ENCODE results near the gene CYP51A1. TPM values are rescaled to one million over a fixed set of nuclear protein-coding genes. Genes with fewer than 3 reads are reported as not detected.
"Not testable (repeated sequence)": the region's sequence is repeated elsewhere in the genome, so short reads cannot be mapped to it uniquely, and the experiment has no call there.

Gene CYP51A1
- total RNA-seq, 1 donor from 2014 or later: 175 TPM

DNA sequence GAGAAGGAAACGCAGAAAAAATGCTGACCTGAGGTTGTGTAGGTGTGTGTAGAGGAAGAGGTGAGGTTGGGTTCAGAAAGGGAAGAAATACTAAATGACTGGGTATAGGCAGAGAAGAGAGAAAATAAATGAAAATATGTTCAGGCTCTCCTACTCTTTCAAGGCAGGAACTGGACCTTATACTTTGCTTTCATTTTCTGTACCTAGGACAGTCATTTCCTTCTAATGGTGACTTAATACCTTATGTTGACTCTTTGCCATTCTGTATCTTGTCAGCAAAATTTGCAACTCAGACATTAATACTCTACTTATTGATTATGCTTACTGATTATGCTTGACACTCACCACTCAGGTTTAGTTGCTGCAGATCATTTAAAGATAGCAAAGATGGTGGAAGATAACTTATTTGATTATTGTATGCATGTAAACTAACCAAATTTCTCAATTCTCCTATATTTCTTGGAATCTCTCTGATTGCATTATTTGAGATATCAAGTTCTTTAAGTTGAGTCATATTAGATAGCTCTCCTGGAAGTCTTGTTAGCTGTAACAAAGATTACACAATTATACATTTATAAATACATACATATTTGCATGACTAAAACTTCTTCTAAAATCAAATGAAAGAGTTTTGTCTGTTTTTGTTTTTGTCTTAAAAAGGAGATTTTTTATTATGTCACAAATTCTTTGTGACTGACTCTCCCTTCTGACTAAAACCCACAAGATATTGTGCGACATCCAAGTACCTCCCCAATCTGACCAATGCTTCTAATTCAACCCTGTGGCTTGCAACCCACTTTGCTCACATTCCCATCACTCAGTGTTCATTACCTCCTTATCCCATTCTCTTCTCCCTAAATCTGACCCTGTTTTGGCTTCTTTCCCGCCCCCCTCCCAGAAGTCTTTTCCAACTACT is 24.6 kb upstream of the CYP51A1 start:
- TF ChIP-seq CTCF (IDR thresholded peaks at IDR 0.05): no peak
- Histone ChIP-seq H3K36me3 (no peaks in the 10 kb centered on the region), H3K27me3 (no peaks in the 10 kb centered on the region), H3K9me3 (no peaks in the 10 kb centered on the region), H3K4me1 (no peaks in the 10 kb centered on the region), H3K27ac (no peak overlapping the region), H3K4me3 (no peak overlapping the region)
- ATAC-seq (no peak), DNase-seq (no peak)
- intact Hi-C loops (cut with DNase I): no loop called here

- intact Hi-C loops (cut with DNase I): no loop called here
- H3K4me1 ChIP-seq: no peaks in the 10 kb centered on the region
- H3K4me3 ChIP-seq: no peak overlapping the region
- H3K9me3 ChIP-seq: no peaks in the 10 kb centered on the region
- no peak overlapping the region for H3K27ac ChIP-seq
- H3K36me3 ChIP-seq: no peaks in the 10 kb centered on the region
- TF ChIP-seq CTCF (IDR thresholded peaks at IDR 0.05): no peak
- ATAC-seq (no peak), DNase-seq (no peak)
- no peaks in the 10 kb centered on the region for H3K27me3 ChIP-seq
Observed at GRCh38 chr7:92156990-92157389, 22.7 kb upstream of the CYP51A1 start.

- ATAC-seq (no peak), DNase-seq (no peak)
- TF ChIP-seq CTCF (IDR thresholded peaks at IDR 0.05): no peak
- no peak overlapping the region for H3K27ac ChIP-seq
- H3K9me3 ChIP-seq: no peaks in the 10 kb centered on the region
- H3K4me1 ChIP-seq: no peaks in the 10 kb centered on the region
- intact Hi-C loops (cut with DNase I): no loop called here
- no peaks in the 10 kb centered on the region for H3K36me3 ChIP-seq
- no peak overlapping the region for H3K4me3 ChIP-seq
- no peaks in the 10 kb centered on the region for H3K27me3 ChIP-seq
Observed at GRCh38 chr7:92155108-92155739, 20.9 kb upstream of the CYP51A1 start.

- DNase-seq (no peak), ATAC-seq (no peak)
- H3K4me1 ChIP-seq: no peaks in the 10 kb centered on the region
- no peak overlapping the region for H3K27ac ChIP-seq
- no peak for TF ChIP-seq CTCF (IDR thresholded peaks at IDR 0.05)
- H3K9me3 ChIP-seq: no peaks in the 10 kb centered on the region
- intact Hi-C loops (cut with DNase I): no loop called here
- H3K27me3 ChIP-seq: no peaks in the 10 kb centered on the region
- no peaks in the 10 kb centered on the region for H3K36me3 ChIP-seq
- H3K4me3 ChIP-seq: no peak overlapping the region
Observed at GRCh38 chr7:92150450-92151017, 16.3 kb upstream of the CYP51A1 start.

DNA sequence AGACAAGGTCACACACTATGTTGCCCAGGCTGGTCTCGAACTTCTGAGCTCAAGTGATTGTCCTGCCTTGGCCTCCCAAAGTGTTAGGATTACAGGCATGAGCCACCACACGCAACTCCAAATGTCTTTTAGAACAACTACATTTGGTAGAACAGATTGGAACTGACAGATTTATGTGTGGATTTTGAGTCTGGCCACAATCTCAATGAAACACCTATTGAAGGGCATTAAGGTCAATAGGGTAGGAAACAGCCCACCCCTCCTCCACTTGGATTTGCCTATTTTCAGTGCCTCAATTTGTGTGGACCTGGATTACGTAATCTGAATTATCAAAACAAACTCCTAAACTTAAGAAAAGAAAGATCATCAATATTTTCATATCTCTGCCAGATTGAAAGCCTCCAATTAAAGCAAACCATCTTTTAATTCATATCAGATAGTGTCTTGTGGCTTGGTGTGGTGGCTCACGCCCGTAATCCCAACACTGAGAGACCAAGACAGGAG is 15.5 kb upstream of the CYP51A1 start:
- DNase-seq (no peak), ATAC-seq (no peak)
- H3K9me3 ChIP-seq: no peaks in the 10 kb centered on the region
- H3K4me1 ChIP-seq: no peaks in the 10 kb centered on the region
- no peak overlapping the region for H3K4me3 ChIP-seq
- intact Hi-C loops (cut with DNase I): no loop called here
- no peak overlapping the region for H3K27ac ChIP-seq
- no peaks in the 10 kb centered on the region for H3K36me3 ChIP-seq
- TF ChIP-seq CTCF (IDR thresholded peaks at IDR 0.05): no peak
- no peaks in the 10 kb centered on the region for H3K27me3 ChIP-seq

GRCh38 chr7:92143192-92143880 is 9.1 kb upstream of the CYP51A1 start:
- H3K36me3 ChIP-seq; ATAC-seq; intact Hi-C loops (cut with DNase I); DNase-seq; H3K4me1 ChIP-seq; H3K27ac ChIP-seq; H3K27me3 ChIP-seq; H3K9me3 ChIP-seq; H3K4me3 ChIP-seq: not testable (repeated sequence)

- H3K9me3 ChIP-seq; H3K27ac ChIP-seq; H3K4me1 ChIP-seq; ATAC-seq; H3K36me3 ChIP-seq; intact Hi-C loops (cut with DNase I); DNase-seq; H3K27me3 ChIP-seq; H3K4me3 ChIP-seq: not testable (repeated sequence)
Observed at GRCh38 chr7:92142791-92143190, 8.5 kb upstream of the CYP51A1 start.
